ENCODE results near the gene COG7. TPM values are rescaled to one million over a fixed set of nuclear protein-coding genes. Genes with fewer than 3 reads are reported as not detected.

The COG7 gene
- total RNA-seq, 1 experiment from 2014 or later: 38.3 TPM

GRCh38 chr16:23343643-23344612 lies 109.1 kb downstream of the COG7 start:
- Histone ChIP-seq H3K4me1 (replicated peaks; ENCODE audit: insufficient read depth) (peaks cover 15% of the 10 kb centered on the region), H3K79me2 (ENCODE audit: low read depth) (no peaks in the 10 kb centered on the region), H3K27me3 (ENCODE audit: insufficient read depth, low read depth) (no peaks in the 10 kb centered on the region), H3K4me3 (no peak overlapping the region), H3F3A (ENCODE audit: insufficient read depth, low read depth) (peaks cover 17% of the 10 kb centered on the region), H3K36me3 (ENCODE audit: low read depth) (no peaks in the 10 kb centered on the region), H3K4me2 (no peak overlapping the region), H4K20me1 (ENCODE audit: insufficient read depth) (no peaks in the 10 kb centered on the region), H3K9me3 (ENCODE audit: insufficient read depth, low read depth) (no peaks in the 10 kb centered on the region), H3K9me2 (ENCODE audit: insufficient read depth) (no peaks in the 10 kb centered on the region), H2AFZ (no peak overlapping the region), H3K27ac (no peak overlapping the region)
- no peak for TF ChIP-seq EZH2 (IDR thresholded peaks at IDR 0.05; ENCODE audit: low read depth)
- TF ChIP-seq, protein P1, sequence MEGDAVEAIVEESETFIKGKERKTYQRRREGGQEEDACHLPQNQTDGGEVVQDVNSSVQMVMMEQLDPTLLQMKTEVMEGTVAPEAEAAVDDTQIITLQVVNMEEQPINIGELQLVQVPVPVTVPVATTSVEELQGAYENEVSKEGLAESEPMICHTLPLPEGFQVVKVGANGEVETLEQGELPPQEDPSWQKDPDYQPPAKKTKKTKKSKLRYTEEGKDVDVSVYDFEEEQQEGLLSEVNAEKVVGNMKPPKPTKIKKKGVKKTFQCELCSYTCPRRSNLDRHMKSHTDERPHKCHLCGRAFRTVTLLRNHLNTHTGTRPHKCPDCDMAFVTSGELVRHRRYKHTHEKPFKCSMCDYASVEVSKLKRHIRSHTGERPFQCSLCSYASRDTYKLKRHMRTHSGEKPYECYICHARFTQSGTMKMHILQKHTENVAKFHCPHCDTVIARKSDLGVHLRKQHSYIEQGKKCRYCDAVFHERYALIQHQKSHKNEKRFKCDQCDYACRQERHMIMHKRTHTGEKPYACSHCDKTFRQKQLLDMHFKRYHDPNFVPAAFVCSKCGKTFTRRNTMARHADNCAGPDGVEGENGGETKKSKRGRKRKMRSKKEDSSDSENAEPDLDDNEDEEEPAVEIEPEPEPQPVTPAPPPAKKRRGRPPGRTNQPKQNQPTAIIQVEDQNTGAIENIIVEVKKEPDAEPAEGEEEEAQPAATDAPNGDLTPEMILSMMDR (conservative IDR thresholded peaks at IDR 0.05): no peak
- intact Hi-C loops (cut with micrococcal nuclease; ENCODE audit: unreplicated experiment): no loop called here
- ChIA-PET CTCF (interaction anchor here (0.7 kb wide), 1 partner anchor 19 kb away, joined by 3 read pairs; no protein-coding TSS in a partner anchor), POLR2A (ENCODE audit: unreplicated experiment) (no interaction called here)
- no peak for DNase-seq
- BruUV-seq (replicated peaks): no TSS peak

DNA sequence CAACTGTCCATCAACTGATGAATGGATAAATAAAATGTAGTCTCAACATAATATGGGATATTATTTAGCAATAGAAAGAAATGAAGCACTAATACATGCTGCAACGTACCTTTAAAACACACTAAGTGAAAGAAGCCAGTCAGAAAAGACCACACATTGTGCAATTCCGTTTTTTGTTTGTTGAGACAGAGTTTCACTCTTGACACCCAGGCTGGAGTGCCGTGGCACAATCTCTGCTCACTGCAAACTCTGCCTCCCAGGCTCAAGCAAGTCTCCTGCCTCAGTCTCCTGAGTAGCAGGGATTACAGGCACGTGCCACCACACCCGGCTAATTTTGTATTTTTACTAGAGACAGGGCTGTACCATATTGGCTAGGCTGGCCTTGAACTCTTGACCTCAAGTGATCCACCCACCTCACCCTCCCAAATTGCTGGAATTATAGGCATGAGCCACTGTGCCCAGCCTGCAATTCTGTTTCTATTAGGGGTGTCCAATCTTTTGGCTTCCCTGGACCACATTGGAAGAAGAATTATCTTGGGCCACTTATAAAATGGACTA lies 110.8 kb downstream of the COG7 start:
- POLR2A ChIA-PET (ENCODE audit: unreplicated experiment): no interaction called here
- no peak overlapping the region for H3K4me3 ChIP-seq
- H3K27me3 ChIP-seq (ENCODE audit: insufficient read depth, low read depth): no peaks in the 10 kb centered on the region
- no peak for TF ChIP-seq EZH2 (IDR thresholded peaks at IDR 0.05; ENCODE audit: low read depth)
- TF ChIP-seq, protein P1 (conservative IDR thresholded peaks at IDR 0.05): no peak
- H3K4me1 ChIP-seq (replicated peaks; ENCODE audit: insufficient read depth): peaks cover 27% of the 10 kb centered on the region
- CTCF ChIA-PET: interaction anchor here (0.5 to 0.6 kb wide), 2 partner anchors 1324 to 1603 kb away, joined by 3 read pairs; no protein-coding TSS in a partner anchor
- intact Hi-C loops (cut with micrococcal nuclease; ENCODE audit: unreplicated experiment): no loop called here
- H4K20me1 ChIP-seq (ENCODE audit: insufficient read depth): no peaks in the 10 kb centered on the region
- peaks cover 19% of the 10 kb centered on the region for H3F3A ChIP-seq (ENCODE audit: insufficient read depth, low read depth)
- BruUV-seq (replicated peaks): no TSS peak
- H3K79me2 ChIP-seq (ENCODE audit: low read depth): no peaks in the 10 kb centered on the region
- H3K27ac ChIP-seq: no peak overlapping the region
- no peaks in the 10 kb centered on the region for H3K9me2 ChIP-seq (ENCODE audit: insufficient read depth)
- no peak overlapping the region for H2AFZ ChIP-seq
- no peaks in the 10 kb centered on the region for H3K36me3 ChIP-seq (ENCODE audit: low read depth)
- no peak for DNase-seq
- H3K4me2 ChIP-seq: no peak overlapping the region
- no peaks in the 10 kb centered on the region for H3K9me3 ChIP-seq (ENCODE audit: insufficient read depth, low read depth)

DNA sequence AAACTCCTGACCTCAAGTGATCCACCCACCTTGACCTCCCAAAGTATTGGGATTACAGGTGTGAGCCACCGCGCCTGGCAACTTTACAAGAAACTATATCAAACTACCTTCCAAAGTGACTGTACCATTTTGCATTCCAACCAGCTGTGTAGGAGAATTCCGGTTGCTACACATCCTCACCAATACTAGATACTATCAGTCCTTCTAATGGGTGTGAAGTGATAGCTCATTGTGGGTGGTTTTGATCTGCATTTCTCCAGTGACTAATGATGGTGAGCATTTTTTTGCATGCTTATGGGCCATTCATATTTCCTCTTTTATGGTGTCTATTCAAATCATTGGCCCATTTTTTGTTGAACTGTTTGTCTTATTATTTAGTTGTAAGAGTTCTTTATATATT lies 113.2 kb downstream of the COG7 start:
- H3K4me2 ChIP-seq: peak overlapping the region; percentile 21
- H3K4me1 ChIP-seq (replicated peaks; ENCODE audit: insufficient read depth): peaks cover 51% of the 10 kb centered on the region
- peak overlapping the region; percentile 81 for H3K27ac ChIP-seq
- no peaks in the 10 kb centered on the region for H4K20me1 ChIP-seq (ENCODE audit: insufficient read depth)
- H3K9me3 ChIP-seq (ENCODE audit: insufficient read depth, low read depth): no peaks in the 10 kb centered on the region
- no peaks in the 10 kb centered on the region for H3K27me3 ChIP-seq (ENCODE audit: insufficient read depth, low read depth)
- no peak overlapping the region for H2AFZ ChIP-seq
- H3K79me2 ChIP-seq (ENCODE audit: low read depth): no peaks in the 10 kb centered on the region
- 0 out of 2 replicates have a peak overlapping the region, but pooled peaks have one; percentile 10 for H3K4me3 ChIP-seq
- H3K36me3 ChIP-seq (ENCODE audit: low read depth): no peaks in the 10 kb centered on the region
- no TSS peak for BruUV-seq (replicated peaks)
- CTCF ChIA-PET: interaction anchor here (0.5 kb wide), 1 partner anchor 86 kb away, joined by 6 read pairs; no protein-coding TSS in a partner anchor
- POLR2A ChIA-PET (ENCODE audit: unreplicated experiment): interaction anchor here (0.7 kb wide), 1 partner anchor 94 kb away, joined by 8 read pairs; no protein-coding TSS in a partner anchor
- intact Hi-C loops (cut with micrococcal nuclease; ENCODE audit: unreplicated experiment): loop anchor here (2.0 to 10.0 kb wide), 2 partner anchors 23 to 85 kb away; no protein-coding TSS in a partner anchor
- no peak for TF ChIP-seq EZH2 (IDR thresholded peaks at IDR 0.05; ENCODE audit: low read depth)
- TF ChIP-seq, protein P1 (conservative IDR thresholded peaks at IDR 0.05): no peak
- no peaks in the 10 kb centered on the region for H3K9me2 ChIP-seq (ENCODE audit: insufficient read depth)
- DNase-seq: peak; percentile 36 to 96
- H3F3A ChIP-seq (ENCODE audit: insufficient read depth, low read depth): peaks cover 37% of the 10 kb centered on the region

Other genes starting within 250 kb of the COG7 start
- gene SCNN1B, start 150.9 kb downstream of the COG7 start, total RNA-seq (2021): 0.57 and 0.60 TPM in 2 replicates
- 68.5 and 85.1 TPM in 2 replicates for gene GGA2, start 57.3 kb upstream of the COG7 start, total RNA-seq (2021)
- gene EARS2, start 104.2 kb upstream of the COG7 start, total RNA-seq (2021): 34.9 and 43.3 TPM in 2 replicates
- 95.8 and 98.2 TPM in 2 replicates for gene UBFD1, start 104.5 kb upstream of the COG7 start, total RNA-seq (2021)
- 125 and 136 TPM in 2 replicates for gene NDUFAB1, start 143.1 kb upstream of the COG7 start, total RNA-seq (2021)
- 15.1 and 19.1 TPM in 2 replicates for gene PALB2, start 188.1 kb upstream of the COG7 start, total RNA-seq (2021)
- 52.9 and 84.8 TPM in 2 replicates for gene DCTN5, start 188.3 kb upstream of the COG7 start, total RNA-seq (2021)
- gene PLK1, start 225.7 kb upstream of the COG7 start, total RNA-seq (2021): 169 and 213 TPM in 2 replicates